SK-N-SH (cell line): Measurements from ENCODE around the gene CEP70.

Source experiments
- TF ChIP-seq, protein P1 (sequence below): fragments of 200-600 bp; sonication (generic); IDR thresholded peaks from 2 replicates; pipeline ENCODE4 v1.6.1; 2017; ENCODE audit warnings: antibody characterized with exemption, mild to moderate bottlenecking, moderate library complexity
- TF ChIP-seq, protein P2 (sequence below): IDR thresholded peaks from 2 replicates; pipeline ENCODE4 v1.4.0; 2012; ENCODE audit warnings: low read depth

DNA sequence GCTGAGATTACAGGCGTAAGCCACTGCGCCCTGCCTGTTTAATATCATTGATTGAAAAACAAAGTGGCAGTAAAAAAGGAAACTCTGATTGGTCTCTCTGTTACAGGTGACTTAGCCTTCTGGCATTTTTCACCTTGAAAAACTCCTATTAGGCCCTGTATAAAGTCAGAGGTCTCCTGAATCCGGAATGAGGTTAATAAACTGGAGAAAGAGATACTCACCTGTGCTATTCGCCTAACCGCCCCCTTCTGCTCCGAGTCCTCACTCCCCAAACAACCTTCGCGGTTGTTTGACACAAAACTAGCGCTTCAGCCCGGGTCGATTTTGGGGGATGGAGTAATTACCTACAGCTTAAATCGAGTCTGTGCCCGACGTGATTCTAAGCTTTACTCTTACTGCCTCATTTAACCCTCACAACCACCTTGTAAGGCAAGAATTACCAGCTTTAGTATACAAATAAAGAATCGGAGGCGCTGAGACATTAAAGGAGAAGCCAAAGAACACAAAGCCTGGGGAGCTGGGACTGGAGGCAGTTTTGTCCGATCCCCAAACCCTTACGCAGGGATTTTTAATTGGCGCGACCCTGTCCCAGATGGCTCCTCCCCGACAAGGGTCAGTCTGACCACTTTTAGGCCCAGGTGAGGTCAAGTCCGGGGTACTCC, 441 bp downstream of the CEP70 start:
- TF ChIP-seq, protein P1, sequence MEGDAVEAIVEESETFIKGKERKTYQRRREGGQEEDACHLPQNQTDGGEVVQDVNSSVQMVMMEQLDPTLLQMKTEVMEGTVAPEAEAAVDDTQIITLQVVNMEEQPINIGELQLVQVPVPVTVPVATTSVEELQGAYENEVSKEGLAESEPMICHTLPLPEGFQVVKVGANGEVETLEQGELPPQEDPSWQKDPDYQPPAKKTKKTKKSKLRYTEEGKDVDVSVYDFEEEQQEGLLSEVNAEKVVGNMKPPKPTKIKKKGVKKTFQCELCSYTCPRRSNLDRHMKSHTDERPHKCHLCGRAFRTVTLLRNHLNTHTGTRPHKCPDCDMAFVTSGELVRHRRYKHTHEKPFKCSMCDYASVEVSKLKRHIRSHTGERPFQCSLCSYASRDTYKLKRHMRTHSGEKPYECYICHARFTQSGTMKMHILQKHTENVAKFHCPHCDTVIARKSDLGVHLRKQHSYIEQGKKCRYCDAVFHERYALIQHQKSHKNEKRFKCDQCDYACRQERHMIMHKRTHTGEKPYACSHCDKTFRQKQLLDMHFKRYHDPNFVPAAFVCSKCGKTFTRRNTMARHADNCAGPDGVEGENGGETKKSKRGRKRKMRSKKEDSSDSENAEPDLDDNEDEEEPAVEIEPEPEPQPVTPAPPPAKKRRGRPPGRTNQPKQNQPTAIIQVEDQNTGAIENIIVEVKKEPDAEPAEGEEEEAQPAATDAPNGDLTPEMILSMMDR: no peak
- TF ChIP-seq, protein P2, sequence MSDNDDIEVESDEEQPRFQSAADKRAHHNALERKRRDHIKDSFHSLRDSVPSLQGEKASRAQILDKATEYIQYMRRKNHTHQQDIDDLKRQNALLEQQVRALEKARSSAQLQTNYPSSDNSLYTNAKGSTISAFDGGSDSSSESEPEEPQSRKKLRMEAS: no peak
